ENCODE measurements around the gene DLG5.
A peak's percentile ranks its signal among the peaks of the same experiment; 100 is the strongest.
"Not testable (repeated sequence)": the region's sequence is repeated elsewhere in the genome, so short reads cannot be mapped to it uniquely, and the experiment has no call there.

The DLG5 gene

GRCh38 chr10:77763453-77764430 lies 162.8 kb downstream of the DLG5 start:
- no peak overlapping the region for H3K4me3 ChIP-seq (ENCODE audit: low read depth, low read length)
- POLR2A ChIA-PET, result interaction anchor here (0.7 kb wide), 1 partner anchor 26 kb away, joined by 3 read pairs; no protein-coding TSS in a partner anchor
- DNase-seq (ENCODE audit: low read depth, low spot score), result no peak
- TF ChIP-seq CTCF (IDR thresholded peaks at IDR 0.05; ENCODE audit: insufficient read depth, low read length, missing control alignments), result no peak
- CTCF ChIA-PET, result interaction anchor here (0.9 to 1.9 kb wide), 4 partner anchors 10 to 49 kb away, joined by 3 to 6 read pairs (median 4); no protein-coding TSS in a partner anchor

- H3K4me3 ChIP-seq (ENCODE audit: low read depth, low read length); POLR2A ChIA-PET; DNase-seq (ENCODE audit: low read depth, low spot score): not testable (repeated sequence)
- CTCF ChIA-PET, result interaction anchor here (1.9 to 6.6 kb wide), 4 partner anchors 10 to 111 kb away, joined by 5 to 83 read pairs (median 16); no protein-coding TSS in a partner anchor
Measured at GRCh38 chr10:77758406-77758805, 168.1 kb downstream of the DLG5 start.

- POLR2A ChIA-PET, result no interaction called here
- CTCF ChIA-PET, result interaction anchor here (0.6 to 6.6 kb wide), 34 partner anchors 9 to 591 kb away, joined by 3 to 83 read pairs (median 5); no protein-coding TSS in a partner anchor
- DNase-seq (ENCODE audit: low read depth, low spot score), result no peak
- TF ChIP-seq CTCF (IDR thresholded peaks at IDR 0.05; ENCODE audit: insufficient read depth, low read length, missing control alignments), result peak; percentile 79
- H3K4me3 ChIP-seq (ENCODE audit: low read depth, low read length), result no peak overlapping the region
Measured at GRCh38 chr10:77756319-77757232, 170.0 kb downstream of the DLG5 start.

GRCh38 chr10:77746047-77746707 lies 180.4 kb downstream of the DLG5 start:
- no peak for TF ChIP-seq CTCF (IDR thresholded peaks at IDR 0.05; ENCODE audit: insufficient read depth, low read length, missing control alignments)
- no peak for DNase-seq (ENCODE audit: low read depth, low spot score)
- POLR2A ChIA-PET, result no interaction called here
- no peak overlapping the region for H3K4me3 ChIP-seq (ENCODE audit: low read depth, low read length)
- CTCF ChIA-PET, result interaction anchor here (0.8 to 2.9 kb wide), 5 partner anchors 8 to 572 kb away, joined by 5 to 14 read pairs (median 6); no protein-coding TSS in a partner anchor

- CTCF ChIA-PET, result interaction anchor here (0.8 to 1.7 kb wide), 3 partner anchors 12 to 32 kb away, joined by 3 to 4 read pairs (median 3); no protein-coding TSS in a partner anchor
- DNase-seq (ENCODE audit: low read depth, low spot score), result no peak
- TF ChIP-seq CTCF (IDR thresholded peaks at IDR 0.05; ENCODE audit: insufficient read depth, low read length, missing control alignments), result no peak
- H3K4me3 ChIP-seq (ENCODE audit: low read depth, low read length), result no peak overlapping the region
- POLR2A ChIA-PET, result no interaction called here
Measured at GRCh38 chr10:77744245-77744644, 182.3 kb downstream of the DLG5 start.

GRCh38 chr10:77742172-77742571 lies 184.4 kb downstream of the DLG5 start:
- no peak overlapping the region for H3K4me3 ChIP-seq (ENCODE audit: low read depth, low read length)
- no peak for DNase-seq (ENCODE audit: low read depth, low spot score)
- ChIA-PET POLR2A (no interaction called here), CTCF (interaction anchor here (1.7 to 2.2 kb wide), 3 partner anchors 23 to 30 kb away, joined by 5 to 11 read pairs (median 8); no protein-coding TSS in a partner anchor)
- no peak for TF ChIP-seq CTCF (IDR thresholded peaks at IDR 0.05; ENCODE audit: insufficient read depth, low read length, missing control alignments)
